GM12864 (cell line): ENCODE measurements around the gene KASH5.

Experiments used
- DNase-seq: peaks from one replicate; pipeline ENCODE4 v3.0.0-alpha.2; 2011; ENCODE audit warnings: low read depth
- H3K4me3 ChIP-seq: 2 replicates; pipeline ENCODE4 v1.5.1; 2011; ENCODE audit warnings: mild to moderate bottlenecking, low read depth, low read length, control low read depth
- CTCF ChIP-seq: IDR thresholded peaks from 2 replicates; pipeline ENCODE4 v1.5.1; 2011; ENCODE audit warnings: low read depth, mild to moderate bottlenecking, moderate library complexity, low read length, control low read depth, inconsistent platforms; ENCODE audit errors: missing control alignments

KASH5 gene

GRCh38 chr19:49355909-49356353 is 32.1 kb upstream of the KASH5 start:
- H3K4me3 ChIP-seq, result no peak overlapping the region
- no peak for DNase-seq
- no peak for TF ChIP-seq CTCF

- H3K4me3 ChIP-seq, result no peak overlapping the region
- TF ChIP-seq CTCF, result no peak
- DNase-seq, result no peak
Measured at GRCh38 chr19:49356382-49356781, 31.7 kb upstream of the KASH5 start.

GRCh38 chr19:49357186-49357585 is 30.9 kb upstream of the KASH5 start:
- H3K4me3 ChIP-seq, result no peak overlapping the region
- TF ChIP-seq CTCF, result no peak
- DNase-seq, result no peak

GRCh38 chr19:49359851-49360820 is 27.9 kb upstream of the KASH5 start:
- TF ChIP-seq CTCF, result no peak
- no peak overlapping the region for H3K4me3 ChIP-seq
- no peak for DNase-seq

- H3K4me3 ChIP-seq, result no peak overlapping the region
- no peak for DNase-seq
- TF ChIP-seq CTCF, result no peak
Measured at GRCh38 chr19:49361438-49362047, 26.5 kb upstream of the KASH5 start.

- H3K4me3 ChIP-seq, result no peak within 1 kb of the TSS
- no peak for TF ChIP-seq CTCF
- DNase-seq, result no peak
Measured at GRCh38 chr19:49362048-49362928, 25.8 kb upstream of the KASH5 start, which contains the start of gene TEAD2. TSS of gene TEAD2 (minus strand) at chr19:49362416. CDS start at chr19:49360075, 2,341 bp downstream.
